OCI-LY3 (cell line): ENCODE results near the gene TSPO.

Experiments used
- H2AFZ ChIP-seq: fragments of 200-600, 300-600 bp; shearing (Covaris generic); 2 replicates; pipeline ENCODE4 v1.6.0; 2014; ENCODE audit warnings: antibody characterized with exemption, low read depth, low read length
- H3K27ac ChIP-seq: fragments of 200-600, 300-600 bp; sonication (generic); 2 replicates; pipeline ENCODE4 v1.5.1; 2014; ENCODE audit warnings: mild to moderate bottlenecking, low read length, moderate library complexity, mixed read lengths
- H3K27me3 ChIP-seq: fragments of 200-600, 300-600 bp; sonication (generic); 2 replicates; pipeline ENCODE4 v1.6.1; 2014; ENCODE audit warnings: low read depth, low read length, mixed read lengths
- H3K36me3 ChIP-seq: fragments of 200-600, 300-600 bp; sonication (generic); replicated peaks from 2 replicates; pipeline ENCODE3; 2014; ENCODE audit warnings: low read depth, low read length, mixed read lengths
- H3K4me1 ChIP-seq: fragments of 300-600, 200-600 bp; sonication (generic); 2 replicates; pipeline ENCODE4 v1.6.1; 2014; ENCODE audit warnings: low read length, mixed read lengths
- H3K4me2 ChIP-seq: fragments of 200-600, 300-600 bp; sonication (generic); 2 replicates; pipeline ENCODE4 v1.6.1; 2014; ENCODE audit warnings: low read length, mixed read lengths
- H3K4me3 ChIP-seq: fragments of 300-600, 200-600 bp; sonication (generic); 2 replicates; pipeline ENCODE4 v1.5.1; 2014; ENCODE audit warnings: antibody characterized with exemption, mild to moderate bottlenecking, low read length, moderate library complexity
- H3K79me2 ChIP-seq: fragments of 300-600, 200-600 bp; shearing (Covaris generic); 2 replicates; pipeline ENCODE4 v1.6.1; 2014; ENCODE audit warnings: mild to moderate bottlenecking, low read length, mixed read lengths
- H3K9ac ChIP-seq: fragments of 300-600, 200-600 bp; shearing (Covaris generic); 2 replicates; pipeline ENCODE4 v1.6.0; 2014; ENCODE audit warnings: mild to moderate bottlenecking, low read length, moderate library complexity
- H3K9me3 ChIP-seq: fragments of 200-600, 300-600 bp; shearing (Covaris generic); 2 replicates; pipeline ENCODE4 v1.6.1; 2014; ENCODE audit warnings: low read length, mixed read lengths; ENCODE audit not compliant: insufficient read depth
- H4K20me1 ChIP-seq: fragments of 200-600, 300-600 bp; sonication (generic); 2 replicates; pipeline ENCODE4 v1.6.1; 2016; ENCODE audit warnings: low read length, mixed read lengths; ENCODE audit not compliant: insufficient read depth
- CTCF ChIP-seq: fragments of 200-600, 300-600 bp; sonication (generic); IDR thresholded peaks from 2 replicates; pipeline ENCODE4 v1.5.1; 2014; ENCODE audit warnings: antibody characterized with exemption, low read length, low read depth
- EZH2phosphoT487 ChIP-seq: fragments of 200-600 bp; shearing (Covaris generic); IDR thresholded peaks from 2 replicates; pipeline ENCODE4 v1.6.1; 2018; ENCODE audit warnings: antibody characterized with exemption, mixed run types, low read depth

Gene TSPO

GRCh38 chr22:43182118-43182517 lies 30.8 kb downstream of the TSPO start:
- no peak for TF ChIP-seq CTCF
- TF ChIP-seq EZH2phosphoT487, result no peak
- Histone ChIP-seq H3K27me3 (no peaks in the 10 kb centered on the region), H3K36me3 (peaks cover 47% of the 10 kb centered on the region), H3K9ac (no peak overlapping the region), H3K27ac (no peak overlapping the region), H3K4me1 (peaks cover 7% of the 10 kb centered on the region), H2AFZ (no peak overlapping the region), H3K4me2 (no peak overlapping the region), H3K4me3 (no peak overlapping the region), H3K9me3 (no peaks in the 10 kb centered on the region), H4K20me1 (no peaks in the 10 kb centered on the region), H3K79me2 (peaks cover 45% of the 10 kb centered on the region)

DNA sequence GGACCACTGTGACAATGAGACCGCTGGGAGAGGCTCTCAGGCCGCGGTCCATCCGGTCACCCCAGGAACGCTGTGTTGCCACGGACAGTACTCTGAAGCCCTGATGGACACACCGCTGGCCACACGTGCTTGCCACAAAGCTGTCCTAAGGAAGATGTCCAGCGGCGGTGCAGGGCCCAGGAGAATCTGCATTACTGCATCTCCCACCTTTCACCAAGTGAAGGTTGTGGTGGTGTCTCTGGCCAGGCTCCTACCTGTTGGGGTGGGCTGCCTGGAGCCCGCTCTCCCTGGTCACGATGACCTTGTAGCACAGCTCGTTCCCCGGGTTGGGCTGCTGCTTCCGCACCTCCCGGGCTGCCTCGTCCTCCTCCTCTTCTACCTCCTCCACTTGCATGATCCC lies 31.4 kb downstream of the TSPO start:
- no peak for TF ChIP-seq CTCF
- no peak for TF ChIP-seq EZH2phosphoT487
- Histone ChIP-seq H3K4me2 (no peak overlapping the region), H3K4me1 (peaks cover 7% of the 10 kb centered on the region), H4K20me1 (no peaks in the 10 kb centered on the region), H3K27me3 (no peaks in the 10 kb centered on the region), H3K9ac (no peak overlapping the region), H3K79me2 (peaks cover 45% of the 10 kb centered on the region), H3K36me3 (peaks cover 42% of the 10 kb centered on the region), H3K4me3 (no peak overlapping the region), H3K27ac (no peak overlapping the region), H2AFZ (no peak overlapping the region), H3K9me3 (no peaks in the 10 kb centered on the region)

DNA sequence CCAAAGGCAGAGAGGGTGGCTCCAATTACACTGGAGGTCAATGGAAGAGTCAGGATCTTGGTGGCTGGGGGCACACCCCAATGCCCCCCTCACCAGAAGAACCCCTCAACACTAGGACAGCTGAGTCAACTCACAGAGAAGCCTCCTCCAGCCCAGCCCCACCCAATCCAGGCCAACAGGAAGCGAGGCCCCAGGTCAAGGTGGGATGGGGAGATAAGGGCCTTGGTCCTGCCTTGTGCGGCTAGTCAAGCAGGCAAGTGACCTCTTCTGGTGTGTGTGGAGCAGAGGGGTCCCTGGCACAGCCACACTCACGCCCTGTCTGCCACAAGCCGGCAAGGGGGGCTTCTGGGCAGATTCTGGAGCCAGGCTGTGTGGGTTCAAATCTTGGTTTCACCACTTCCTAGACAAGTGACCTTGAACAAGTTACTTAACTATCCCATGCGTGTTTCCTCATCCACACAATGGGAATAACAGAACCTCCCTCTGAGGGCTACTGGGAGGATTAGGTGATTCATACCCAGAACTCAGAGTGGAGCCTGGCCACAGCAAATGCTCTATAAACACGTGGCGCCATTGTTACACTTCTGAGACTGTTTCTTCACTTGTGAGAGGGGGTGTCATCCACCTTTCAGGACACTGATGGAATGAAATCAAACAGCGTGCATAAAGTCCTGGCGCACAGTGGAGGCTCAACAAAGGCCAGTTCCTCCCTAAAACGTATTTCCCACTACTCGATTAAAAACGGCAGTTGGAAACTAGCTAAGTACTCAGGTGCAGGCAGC lies 32.3 kb downstream of the TSPO start:
- Histone ChIP-seq H3K4me3 (no peak overlapping the region), H3K27me3 (no peaks in the 10 kb centered on the region), H3K9ac (no peak overlapping the region), H3K27ac (no peak overlapping the region), H3K9me3 (no peaks in the 10 kb centered on the region), H3K79me2 (peaks cover 45% of the 10 kb centered on the region), H3K36me3 (peaks cover 37% of the 10 kb centered on the region), H3K4me2 (no peak overlapping the region), H4K20me1 (no peaks in the 10 kb centered on the region), H2AFZ (no peak overlapping the region), H3K4me1 (peaks cover 10% of the 10 kb centered on the region)
- TF ChIP-seq EZH2phosphoT487 (no peak), CTCF (no peak)

DNA sequence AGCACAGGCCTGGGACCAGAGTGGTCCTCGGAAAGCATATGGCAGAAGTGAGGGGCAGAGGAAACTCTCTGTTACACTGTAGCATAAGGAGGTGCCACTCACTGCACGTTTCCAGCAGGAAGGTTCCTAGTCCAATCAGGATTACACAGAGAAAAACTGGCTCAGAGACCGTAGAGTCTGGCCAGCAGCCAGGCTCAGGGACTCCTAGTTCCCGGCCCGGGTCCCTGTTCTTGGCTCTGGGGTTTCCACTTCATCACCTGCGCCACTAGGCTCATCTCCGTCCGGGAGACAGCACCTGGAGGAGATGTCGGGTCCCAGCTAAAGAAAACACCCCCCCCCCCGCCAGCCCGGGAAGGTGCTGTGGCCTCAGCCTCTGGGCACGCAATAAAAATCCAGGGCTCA lies 34.5 kb downstream of the TSPO start:
- H2AFZ ChIP-seq, result no peak overlapping the region
- H3K4me3 ChIP-seq, result peak overlapping the region; percentile 95
- H3K79me2 ChIP-seq, result peaks cover 45% of the 10 kb centered on the region
- peaks cover 18% of the 10 kb centered on the region for H3K36me3 ChIP-seq
- H3K27ac ChIP-seq, result no peak overlapping the region
- no peak for TF ChIP-seq CTCF
- no peak for TF ChIP-seq EZH2phosphoT487
- peak overlapping the region; percentile 91 for H3K4me2 ChIP-seq
- no peaks in the 10 kb centered on the region for H3K27me3 ChIP-seq
- H3K4me1 ChIP-seq, result peaks cover 10% of the 10 kb centered on the region
- H4K20me1 ChIP-seq, result no peaks in the 10 kb centered on the region
- peak overlapping the region; percentile 84 for H3K9ac ChIP-seq
- H3K9me3 ChIP-seq, result no peaks in the 10 kb centered on the region
